GM19035 (cell line): ENCODE data around the gene SUPT6H.

Experiments
- ATAC-seq: cut with Tn5 transposase; IDR thresholded peaks from one replicate; pipeline ENCODE4 v1.9.1; 2021; ENCODE audit not compliant: unreplicated experiment

Gene SUPT6H

GRCh38 chr17:28747801-28748750 is 86.1 kb downstream of the SUPT6H start:
- no peak for ATAC-seq

- ATAC-seq = no peak
Measured at GRCh38 chr17:28748852-28749515, 87.0 kb downstream of the SUPT6H start.

- ATAC-seq = no peak
Measured at GRCh38 chr17:28749516-28750177, 87.6 kb downstream of the SUPT6H start.

- ATAC-seq = peak; percentile 72
Measured at GRCh38 chr17:28750178-28751047, 88.4 kb downstream of the SUPT6H start.

GRCh38 chr17:28751600-28752366 is 89.8 kb downstream of the SUPT6H start:
- ATAC-seq = no peak
